Neutrophil (primary cell): ENCODE results near the gene BSX.

Experiments used
- H3K27ac ChIP-seq: fragments of 200-600 bp; sonication (generic); 2 replicates; pipeline ENCODE4 v1.5.1; 2016; ENCODE audit warnings: mild to moderate bottlenecking, moderate library complexity
- H3K27me3 ChIP-seq: fragments of 200-600 bp; sonication (generic); 2 replicates; pipeline ENCODE4 v1.6.0; 2016; ENCODE audit warnings: mild to moderate bottlenecking
- H3K36me3 ChIP-seq: fragments of 200-600 bp; sonication (generic); 2 replicates; pipeline ENCODE4 v1.5.1; 2017
- H3K4me1 ChIP-seq, 2 experiments: fragments of 200-600 bp in 1 of 2; sonication (generic) in 1 of 2; 1 replicate in 1 of 2; 2 replicates in 1 of 2; pipeline versions ENCODE4 v1.5.1 to v1.6.1; 2013 to 2016; ENCODE audit warnings: low read depth in 1 of 2, low read length in 1 of 2, mild to moderate bottlenecking in 1 of 2, moderate library complexity in 1 of 2; ENCODE audit not compliant: control insufficient read depth in 1 of 2, insufficient read depth in 1 of 2
- H3K4me3 ChIP-seq, 2 experiments: fragments of 200-600 bp in 1 of 2; sonication (generic) in 1 of 2; 1 replicate in 1 of 2; 2 replicates in 1 of 2; pipeline ENCODE4 v1.5.1; 2013 to 2016; ENCODE audit warnings: low read depth in 1 of 2, low read length in 1 of 2, mild to moderate bottlenecking in 1 of 2, moderate library complexity in 1 of 2
- H3K9me3 ChIP-seq: fragments of 200-600 bp; sonication (generic); 2 replicates; pipeline ENCODE4 v1.5.1; 2016
- CTCF ChIP-seq: fragments of 200-600 bp; sonication (generic); IDR thresholded peaks from 2 replicates; pipeline ENCODE4 v1.5.1; 2016; ENCODE audit warnings: antibody characterized with exemption

BSX gene

DNA sequence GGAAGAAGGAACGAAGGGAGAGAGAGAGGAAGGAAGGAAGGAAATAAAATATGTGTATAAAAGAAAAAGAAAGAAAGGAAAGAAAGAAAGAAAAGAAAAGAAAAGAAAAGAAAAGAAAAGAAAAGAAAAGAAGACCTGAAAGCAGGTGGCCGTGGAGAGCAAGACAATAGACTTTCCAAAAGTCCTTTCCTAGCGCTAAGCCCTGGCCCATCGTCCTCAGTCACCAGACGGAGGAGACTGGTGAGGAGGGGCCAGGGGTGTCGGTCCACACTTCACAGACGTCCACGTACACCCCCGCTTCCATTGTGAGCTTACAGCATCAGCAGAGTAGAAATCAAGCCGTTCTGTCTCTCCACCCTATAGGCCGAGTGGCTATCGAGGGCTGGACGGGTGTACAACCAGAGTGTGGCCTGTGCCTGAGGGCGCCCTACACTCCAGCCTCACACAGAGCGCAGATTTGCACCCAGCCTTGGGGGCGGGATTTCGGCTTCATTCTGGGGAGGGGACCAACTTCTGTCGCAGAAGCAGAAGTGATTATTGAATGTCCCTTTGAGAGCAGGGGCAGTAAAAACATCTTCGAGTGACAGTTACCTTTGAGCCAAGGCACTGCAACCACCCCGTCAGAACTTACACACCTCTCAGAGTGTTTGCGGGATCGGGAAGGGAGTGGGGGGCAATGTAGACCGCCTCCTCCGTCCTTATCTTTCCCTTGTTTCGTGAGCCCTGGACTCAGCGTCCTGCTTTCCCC, 2.0 kb upstream of the BSX start:
- Histone ChIP-seq H3K27me3 (peaks cover 100% of the 10 kb centered on the region), H3K4me3 (no peak overlapping the region)
- no peak for TF ChIP-seq CTCF

GRCh38 chr11:122979815-122980595, 1.6 kb downstream of the BSX start:
- Histone ChIP-seq H3K27ac (no peak overlapping the region), H3K9me3 (no peaks in the 10 kb centered on the region), H3K27me3 (peaks cover 100% of the 10 kb centered on the region), H3K4me3 (no peak overlapping the region), H3K36me3 (no peaks in the 10 kb centered on the region), H3K4me1 (no peaks in the 10 kb centered on the region)
- TF ChIP-seq CTCF = no peak

More for the DNA sequence above, 2.0 kb upstream of the BSX start:
- Histone ChIP-seq H3K4me1 (no peaks in the 10 kb centered on the region), H3K36me3 (no peaks in the 10 kb centered on the region), H3K9me3 (no peaks in the 10 kb centered on the region), H3K27ac (no peak overlapping the region)

- Histone ChIP-seq H3K27me3 (peaks cover 100% of the 10 kb centered on the region), H3K9me3 (no peaks in the 10 kb centered on the region), H3K36me3 (no peaks in the 10 kb centered on the region), H3K4me1 (no peaks in the 10 kb centered on the region), H3K4me3 (no peak overlapping the region), H3K27ac (no peak overlapping the region)
- no peak for TF ChIP-seq CTCF
Measured at GRCh38 chr11:122979103-122979814, 2.4 kb downstream of the BSX start.

DNA sequence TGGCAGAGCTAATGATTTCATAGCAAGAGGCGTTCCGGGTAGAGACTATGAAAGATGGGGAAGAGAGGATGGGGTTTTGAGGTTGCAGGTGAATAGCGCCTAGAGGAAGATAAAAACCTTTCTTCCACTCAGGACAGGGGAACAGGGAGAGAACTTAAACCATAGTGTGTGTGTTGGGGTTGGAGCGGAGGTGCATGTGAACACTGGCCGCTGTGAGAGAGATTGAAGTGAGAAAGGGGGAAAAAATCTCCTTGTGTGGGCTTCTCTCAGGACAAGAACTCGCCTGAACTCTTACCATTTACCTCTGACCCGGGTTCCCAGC, 3.4 kb downstream of the BSX start:
- H3K27me3 ChIP-seq = peaks cover 100% of the 10 kb centered on the region
- no peaks in the 10 kb centered on the region for H3K36me3 ChIP-seq
- H3K27ac ChIP-seq = no peak overlapping the region
- H3K4me3 ChIP-seq = no peak overlapping the region
- H3K9me3 ChIP-seq = no peaks in the 10 kb centered on the region
- no peak for TF ChIP-seq CTCF
- H3K4me1 ChIP-seq = no peaks in the 10 kb centered on the region

DNA sequence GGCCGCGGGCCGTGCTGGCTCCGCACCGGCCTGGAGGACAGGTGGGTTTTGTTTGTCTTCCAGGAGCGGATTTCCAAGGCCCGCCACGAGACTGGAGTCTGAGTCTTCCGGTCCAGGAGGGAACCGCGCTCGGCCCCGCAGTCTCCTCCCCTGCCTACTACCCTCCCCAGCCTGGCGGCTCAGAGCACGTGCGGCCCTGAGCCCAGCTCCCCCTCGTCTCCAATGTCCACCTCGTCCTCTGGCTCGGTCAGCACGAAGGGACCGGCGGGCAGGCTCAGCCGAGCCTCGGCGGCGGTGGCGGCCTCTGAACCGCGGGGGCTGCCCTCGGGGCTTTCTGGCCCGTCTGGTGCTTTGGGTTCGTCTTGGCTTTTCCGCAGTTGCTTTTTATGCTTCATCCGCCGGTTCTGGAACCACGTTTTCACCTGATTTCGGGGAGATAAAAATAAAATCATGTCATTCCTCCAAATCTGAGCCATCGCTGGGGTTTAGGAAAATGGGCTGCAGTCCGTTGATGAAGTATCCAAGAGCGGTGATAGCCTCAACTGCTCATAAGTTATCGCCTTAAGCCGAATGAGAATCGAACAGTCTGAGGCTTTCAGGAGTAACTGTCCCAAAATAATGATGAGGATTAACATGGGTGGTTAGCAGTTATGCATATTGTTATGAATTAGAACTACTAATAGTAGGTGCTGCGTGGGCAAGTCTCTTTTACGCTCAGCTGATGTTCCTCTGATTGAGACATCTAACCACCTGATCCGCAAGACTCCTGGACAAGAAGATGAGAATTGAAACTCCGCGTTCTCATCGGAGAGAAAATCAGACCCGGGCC, 4.0 kb downstream of the BSX start:
- no peak overlapping the region for H3K27ac ChIP-seq
- no peaks in the 10 kb centered on the region for H3K4me1 ChIP-seq
- H3K36me3 ChIP-seq = no peaks in the 10 kb centered on the region
- no peak overlapping the region for H3K4me3 ChIP-seq
- TF ChIP-seq CTCF = no peak
- peaks cover 100% of the 10 kb centered on the region for H3K27me3 ChIP-seq
- no peaks in the 10 kb centered on the region for H3K9me3 ChIP-seq
